Measurements from ENCODE around the gene PRLR.

DNA sequence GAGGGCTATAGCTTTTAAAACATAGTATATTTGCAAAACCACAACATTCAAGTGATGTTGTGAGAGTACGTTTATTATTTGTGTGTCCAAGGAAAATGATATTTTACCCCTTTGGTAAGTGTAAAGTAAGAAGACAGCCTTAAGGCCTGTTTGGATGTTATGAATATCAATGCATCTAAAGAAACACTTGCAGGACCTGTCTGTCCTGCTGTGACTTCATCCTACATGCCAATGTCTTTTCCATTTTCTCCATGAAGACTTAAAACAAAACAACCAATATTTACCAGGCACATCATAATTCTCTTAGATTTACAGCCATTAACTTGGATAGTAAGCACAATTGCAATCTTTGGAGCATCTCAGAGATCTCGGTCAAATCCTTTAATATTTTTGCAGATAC lies 29.0 kb downstream of the PRLR start:
- TF ChIP-seq, protein P1, sequence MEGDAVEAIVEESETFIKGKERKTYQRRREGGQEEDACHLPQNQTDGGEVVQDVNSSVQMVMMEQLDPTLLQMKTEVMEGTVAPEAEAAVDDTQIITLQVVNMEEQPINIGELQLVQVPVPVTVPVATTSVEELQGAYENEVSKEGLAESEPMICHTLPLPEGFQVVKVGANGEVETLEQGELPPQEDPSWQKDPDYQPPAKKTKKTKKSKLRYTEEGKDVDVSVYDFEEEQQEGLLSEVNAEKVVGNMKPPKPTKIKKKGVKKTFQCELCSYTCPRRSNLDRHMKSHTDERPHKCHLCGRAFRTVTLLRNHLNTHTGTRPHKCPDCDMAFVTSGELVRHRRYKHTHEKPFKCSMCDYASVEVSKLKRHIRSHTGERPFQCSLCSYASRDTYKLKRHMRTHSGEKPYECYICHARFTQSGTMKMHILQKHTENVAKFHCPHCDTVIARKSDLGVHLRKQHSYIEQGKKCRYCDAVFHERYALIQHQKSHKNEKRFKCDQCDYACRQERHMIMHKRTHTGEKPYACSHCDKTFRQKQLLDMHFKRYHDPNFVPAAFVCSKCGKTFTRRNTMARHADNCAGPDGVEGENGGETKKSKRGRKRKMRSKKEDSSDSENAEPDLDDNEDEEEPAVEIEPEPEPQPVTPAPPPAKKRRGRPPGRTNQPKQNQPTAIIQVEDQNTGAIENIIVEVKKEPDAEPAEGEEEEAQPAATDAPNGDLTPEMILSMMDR (IDR thresholded peaks at IDR 0.05): no peak
- no peak for TF ChIP-seq POLR2A (IDR thresholded peaks at IDR 0.05)

Measured in heart left ventricle (tissue), 13 donors.